GM12872 (cell line): ENCODE results near the gene OR3A2.

Experiments
- TF ChIP-seq, protein P1 (sequence below): IDR thresholded peaks from 3 replicates; pipeline ENCODE4 v1.5.1; 2011; ENCODE audit warnings: low read depth, mild to moderate bottlenecking, low read length, moderate library complexity; ENCODE audit not compliant: insufficient read depth

The OR3A2 gene

DNA sequence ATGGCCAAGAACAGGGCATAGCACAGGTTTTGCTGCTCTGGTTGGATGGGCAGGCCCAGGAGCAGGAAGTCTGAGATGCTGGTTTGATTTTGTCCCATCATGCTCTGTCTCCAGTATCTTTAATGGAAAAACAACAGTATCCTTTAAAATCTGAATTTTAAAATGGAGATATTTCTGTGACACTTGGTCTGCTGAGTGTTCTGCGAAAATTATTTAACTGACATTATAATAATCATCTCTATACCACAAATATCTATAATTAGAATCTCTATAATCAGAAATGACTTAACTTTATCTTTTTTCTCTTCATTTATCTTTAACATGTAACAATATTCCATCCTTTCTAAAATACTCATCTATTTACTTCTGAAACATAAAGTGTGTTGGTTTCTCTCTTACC is 12.2 kb upstream of the OR3A2 start, which contains the start of gene OR1E1:
Gene OR1E1 (minus strand): TSS at position 101 of the 400 bp plus-strand sequence. CDS start 0 bp downstream, at position 101.
- TF ChIP-seq, protein P1, sequence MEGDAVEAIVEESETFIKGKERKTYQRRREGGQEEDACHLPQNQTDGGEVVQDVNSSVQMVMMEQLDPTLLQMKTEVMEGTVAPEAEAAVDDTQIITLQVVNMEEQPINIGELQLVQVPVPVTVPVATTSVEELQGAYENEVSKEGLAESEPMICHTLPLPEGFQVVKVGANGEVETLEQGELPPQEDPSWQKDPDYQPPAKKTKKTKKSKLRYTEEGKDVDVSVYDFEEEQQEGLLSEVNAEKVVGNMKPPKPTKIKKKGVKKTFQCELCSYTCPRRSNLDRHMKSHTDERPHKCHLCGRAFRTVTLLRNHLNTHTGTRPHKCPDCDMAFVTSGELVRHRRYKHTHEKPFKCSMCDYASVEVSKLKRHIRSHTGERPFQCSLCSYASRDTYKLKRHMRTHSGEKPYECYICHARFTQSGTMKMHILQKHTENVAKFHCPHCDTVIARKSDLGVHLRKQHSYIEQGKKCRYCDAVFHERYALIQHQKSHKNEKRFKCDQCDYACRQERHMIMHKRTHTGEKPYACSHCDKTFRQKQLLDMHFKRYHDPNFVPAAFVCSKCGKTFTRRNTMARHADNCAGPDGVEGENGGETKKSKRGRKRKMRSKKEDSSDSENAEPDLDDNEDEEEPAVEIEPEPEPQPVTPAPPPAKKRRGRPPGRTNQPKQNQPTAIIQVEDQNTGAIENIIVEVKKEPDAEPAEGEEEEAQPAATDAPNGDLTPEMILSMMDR = no peak

DNA sequence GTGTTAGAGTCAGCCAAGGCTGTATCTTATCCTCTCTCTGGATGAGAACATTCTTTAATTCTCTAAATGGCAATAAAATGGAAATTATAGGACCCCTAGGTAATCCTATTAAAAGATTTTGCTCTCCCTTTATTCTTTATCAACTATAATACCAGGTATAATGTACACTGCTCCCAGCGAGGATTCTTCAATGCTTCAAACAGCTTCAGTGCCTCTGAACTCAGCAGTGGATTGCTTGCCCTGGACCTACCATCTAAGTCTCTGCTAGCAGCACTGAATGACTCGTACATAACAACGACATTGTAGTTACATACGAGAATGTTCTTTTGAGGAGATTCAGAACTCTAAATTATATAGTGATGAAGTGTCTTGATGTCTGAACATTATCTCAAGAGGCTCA is 3.7 kb upstream of the OR3A2 start:
- TF ChIP-seq, protein P1 = no peak

DNA sequence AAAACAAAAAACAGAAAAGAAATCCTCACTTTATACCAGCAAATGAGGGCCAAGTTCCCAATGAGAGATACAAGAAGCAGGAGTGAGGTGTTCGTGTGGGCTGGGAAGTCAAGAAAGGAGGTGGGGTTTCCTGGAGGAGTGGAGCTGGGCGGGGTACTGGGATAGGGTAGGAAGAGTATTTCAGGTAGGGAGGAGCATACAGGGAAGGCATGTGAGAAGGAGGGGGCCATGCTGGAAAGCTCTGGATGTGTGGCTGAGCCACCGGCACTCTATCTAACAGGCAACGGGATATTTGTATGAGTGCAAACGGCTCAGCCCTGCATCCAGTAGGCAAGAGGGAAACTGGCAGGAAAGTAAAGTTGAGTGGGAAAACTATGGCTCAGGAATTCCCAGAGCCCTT is 4.2 kb downstream of the OR3A2 start:
- TF ChIP-seq, protein P1 = no peak

DNA sequence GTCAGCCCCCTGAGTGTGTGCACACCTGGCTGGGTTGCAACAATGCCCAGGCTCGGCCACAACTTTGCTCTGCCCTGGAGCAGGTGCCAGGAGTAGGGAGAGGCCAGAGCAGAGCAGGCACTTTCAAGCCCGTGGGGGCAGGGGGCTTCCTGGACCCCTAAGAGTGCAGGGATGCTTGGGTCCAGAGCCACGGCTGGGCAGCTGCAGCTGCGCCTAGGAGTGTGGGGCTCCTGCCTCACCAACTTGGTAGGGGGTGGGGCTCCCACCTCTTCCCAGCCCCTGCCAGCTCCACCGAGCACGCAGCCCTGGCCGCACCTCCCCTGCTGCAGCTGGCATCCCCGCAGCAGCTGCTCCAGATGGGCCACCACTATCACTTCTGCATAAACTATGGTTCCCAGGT is 7.8 kb downstream of the OR3A2 start:
- TF ChIP-seq, protein P1 = no peak

DNA sequence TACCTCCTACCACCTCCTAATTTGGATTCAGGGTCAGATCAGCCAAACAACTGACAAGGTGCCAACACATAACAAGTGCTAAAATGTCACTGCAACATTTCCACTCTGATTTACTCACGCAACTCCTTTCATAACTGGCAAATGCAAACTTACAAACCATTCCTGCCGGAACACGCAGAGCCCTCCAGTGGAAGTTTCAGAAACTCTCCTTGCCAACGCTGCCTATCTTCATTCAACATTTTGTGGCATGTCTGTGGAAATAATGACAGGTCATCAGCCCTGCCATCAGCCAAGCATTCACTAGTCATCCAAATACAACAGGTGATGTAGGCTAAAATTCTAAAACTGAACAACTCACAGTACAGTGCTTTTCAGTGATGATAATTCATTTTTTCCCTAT is 50.2 kb downstream of the OR3A2 start:
- TF ChIP-seq, protein P1 = no peak

DNA sequence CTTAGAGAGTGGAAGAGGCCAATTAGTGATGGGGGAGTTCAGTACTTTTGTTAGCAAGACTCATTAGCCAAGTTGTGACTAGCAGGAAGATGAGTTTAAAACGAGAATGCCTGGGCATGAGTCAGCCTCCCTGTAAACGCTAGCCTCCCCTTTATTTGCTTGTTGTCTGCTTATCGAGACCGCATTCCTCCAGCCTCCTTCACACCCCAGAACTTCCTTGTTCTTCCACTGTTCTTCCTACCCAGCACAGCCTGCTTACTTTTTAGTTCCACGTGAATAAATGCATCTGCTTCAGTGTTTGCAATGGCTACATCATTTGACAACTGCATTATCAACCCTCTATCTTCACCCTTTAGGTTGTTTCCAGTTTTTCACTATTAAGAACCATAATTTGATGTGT is 67.8 kb downstream of the OR3A2 start:
- TF ChIP-seq, protein P1 = no peak

DNA sequence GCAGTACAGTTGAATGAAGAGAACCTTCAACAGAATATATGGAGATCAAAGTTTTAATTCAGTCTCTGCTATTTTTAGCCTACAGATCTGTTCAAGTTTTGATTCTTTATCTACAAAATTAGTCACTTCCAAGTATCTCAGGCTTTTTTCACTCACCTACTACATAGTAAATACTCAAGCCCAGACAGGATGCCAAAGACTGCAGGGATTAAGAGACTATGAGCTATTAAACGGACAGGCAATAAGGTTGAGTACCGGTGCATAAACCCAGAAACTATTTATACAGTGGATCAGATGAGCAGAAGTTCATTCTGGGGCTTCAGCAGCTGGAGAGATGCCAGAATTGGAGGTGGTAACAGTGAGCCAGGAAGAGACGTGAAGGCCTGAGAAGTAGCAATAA is 69.3 kb downstream of the OR3A2 start:
- TF ChIP-seq, protein P1 = no peak

DNA sequence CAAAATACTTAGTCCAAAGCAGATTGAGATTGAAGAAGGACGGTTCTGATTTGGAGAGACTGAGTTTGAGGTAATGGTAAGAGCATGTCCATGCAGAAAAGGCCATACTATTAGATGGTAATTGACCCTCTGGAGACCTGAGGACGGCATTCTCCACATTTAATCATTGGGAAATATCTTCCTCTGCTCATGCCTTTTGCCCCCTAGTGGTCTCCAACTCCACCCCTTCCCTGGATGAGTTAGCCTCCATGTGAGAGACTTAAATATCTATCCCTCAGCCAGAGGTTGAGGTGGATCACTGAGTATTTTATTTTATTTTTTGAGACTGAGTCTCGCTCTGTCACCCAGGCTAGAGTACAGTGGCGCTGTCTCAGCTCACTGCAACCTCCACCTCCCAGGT is 77.5 kb downstream of the OR3A2 start:
- TF ChIP-seq, protein P1 = no peak
